Trophoblast cell (in vitro differentiated cells and primary cell): ENCODE measurements around the gene FAM120A.

Experiments
- DNase-seq, 2 donors: peaks; one replicate each; pipeline ENCODE4 v3.0.0-alpha.2; 2016
- H2AFZ ChIP-seq: 2 replicates; pipeline ENCODE4 v1.6.1; 2013; ENCODE audit warnings: low read length, moderate library complexity, mild to moderate bottlenecking; ENCODE audit not compliant: insufficient read depth, poor library complexity
- H2AK5ac ChIP-seq: 2 replicates; pipeline ENCODE4 v1.6.1; 2013; ENCODE audit warnings: mild to moderate bottlenecking, low read length
- H2BK120ac ChIP-seq: 2 replicates; pipeline ENCODE4 v1.6.1; 2013; ENCODE audit warnings: low read length, mild to moderate bottlenecking, moderate library complexity; ENCODE audit not compliant: insufficient read depth, poor library complexity
- H2BK12ac ChIP-seq: 2 replicates; pipeline ENCODE4 v1.6.1; 2013; ENCODE audit warnings: mild to moderate bottlenecking, low read length, moderate library complexity
- H2BK5ac ChIP-seq: 2 replicates; pipeline ENCODE4 v1.6.1; 2013; ENCODE audit warnings: low read length, low read depth, moderate library complexity, mild to moderate bottlenecking; ENCODE audit not compliant: poor library complexity
- H3K14ac ChIP-seq: 2 replicates; pipeline ENCODE4 v1.6.1; 2013; ENCODE audit warnings: mild to moderate bottlenecking, low read length
- H3K18ac ChIP-seq: 2 replicates; pipeline ENCODE4 v1.6.1; 2013; ENCODE audit warnings: mild to moderate bottlenecking, low read length
- H3K23ac ChIP-seq: 2 replicates; pipeline ENCODE4 v1.6.1; 2013; ENCODE audit warnings: low read length
- H3K27ac ChIP-seq: 2 replicates; pipeline ENCODE4 v1.5.1; 2013; ENCODE audit warnings: low read depth, mild to moderate bottlenecking, inconsistent platforms, low read length, moderate library complexity
- H3K27me3 ChIP-seq: 2 replicates; pipeline ENCODE4 v1.6.1; 2013; ENCODE audit warnings: inconsistent platforms, mild to moderate bottlenecking, low read length, moderate library complexity; ENCODE audit not compliant: insufficient read depth
- H3K36me3 ChIP-seq, 2 experiments: 1 replicate in 1 of 2; 2 replicates in 1 of 2; pipeline ENCODE4 v1.6.1; 2013; ENCODE audit warnings: low read length in 2 of 2, mild to moderate bottlenecking in 2 of 2, moderate library complexity in 1 of 2; ENCODE audit not compliant: insufficient read depth in 2 of 2, control insufficient read depth in 1 of 2
- H3K4ac ChIP-seq: 2 replicates; pipeline ENCODE4 v1.6.1; 2013; ENCODE audit warnings: low read depth, mild to moderate bottlenecking, low read length, moderate library complexity
- H3K4me1 ChIP-seq, 2 experiments: 1 replicate in 1 of 2; 2 replicates in 1 of 2; pipeline ENCODE4 v1.6.1; 2013; ENCODE audit warnings: low read length in 2 of 2, mild to moderate bottlenecking in 2 of 2, moderate library complexity in 1 of 2; ENCODE audit not compliant: insufficient read depth in 2 of 2, control insufficient read depth in 1 of 2
- H3K4me2 ChIP-seq: 2 replicates; pipeline ENCODE4 v1.6.1; 2013; ENCODE audit warnings: inconsistent platforms, mild to moderate bottlenecking, low read length, moderate library complexity
- H3K4me3 ChIP-seq: 2 replicates; pipeline ENCODE4 v1.5.1; 2013; ENCODE audit warnings: mild to moderate bottlenecking, low read depth, low read length, inconsistent platforms
- H3K79me1 ChIP-seq: one replicate; pipeline ENCODE4 v1.6.1; 2013; ENCODE audit warnings: low read length
- H3K79me2 ChIP-seq: 2 replicates; pipeline ENCODE4 v1.6.1; 2013; ENCODE audit warnings: low read length, mild to moderate bottlenecking; ENCODE audit not compliant: control insufficient read depth, insufficient read depth, poor library complexity
- H3K9ac ChIP-seq: 2 replicates; pipeline ENCODE4 v1.6.1; 2013; ENCODE audit warnings: mild to moderate bottlenecking, low read length
- H3K9me3 ChIP-seq: 2 replicates; pipeline ENCODE4 v1.6.1; 2013; ENCODE audit warnings: low read depth, mild to moderate bottlenecking, control low read depth, inconsistent platforms, low read length; ENCODE audit not compliant: insufficient read depth
- H4K12ac ChIP-seq: 2 replicates; pipeline ENCODE4 v1.6.1; 2013; ENCODE audit warnings: low read depth, mild to moderate bottlenecking, low read length, moderate library complexity
- H4K8ac ChIP-seq: 2 replicates; pipeline ENCODE4 v1.6.1; 2013; ENCODE audit warnings: low read depth, mild to moderate bottlenecking, low read length, moderate library complexity
- H4K91ac ChIP-seq: one replicate; pipeline ENCODE4 v1.6.1; 2013; ENCODE audit warnings: low read depth, mild to moderate bottlenecking, low read length, moderate library complexity
- WGBS: extraction: QIAGEN DNeasy Blood & Tissue Kit; methylation state at CpG from one replicate; pipeline ENCODE4 v1.1.7; 2013; ENCODE audit warnings: missing lambda C conversion rate; ENCODE audit not compliant: insufficient read length, insufficient coverage; ENCODE audit errors: extremely low coverage; 5-methylcytosine and 5-hydroxymethylcytosine counted together

Gene FAM120A

DNA sequence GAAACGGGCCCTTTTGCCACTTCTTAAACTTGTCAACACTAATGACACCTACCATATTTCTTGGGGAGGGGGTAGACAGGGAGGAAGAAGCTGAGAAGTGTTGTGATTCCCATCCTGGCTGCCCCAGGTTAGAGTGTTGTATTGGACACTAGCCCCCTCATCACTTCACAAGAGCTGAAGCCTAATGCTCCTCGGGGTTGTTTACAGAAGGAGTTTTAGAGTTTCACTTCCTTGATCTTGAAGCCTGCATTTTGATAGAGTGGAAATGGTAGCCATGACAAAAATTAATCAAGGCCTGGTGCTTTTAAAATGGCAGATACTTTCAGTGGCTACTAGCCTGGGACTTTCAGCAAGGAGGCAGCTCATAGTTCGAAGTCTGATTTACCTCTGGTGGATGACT lies 12.9 kb downstream of the FAM120A start:
- Histone ChIP-seq H3K9ac (no peak overlapping the region), H2AK5ac (no peak overlapping the region), H3K23ac (no peak overlapping the region), H3K4ac (peak overlapping the region; percentile 47), H3K9me3 (no peaks in the 10 kb centered on the region), H4K91ac (no peak overlapping the region), H3K27me3 (no peaks in the 10 kb centered on the region), H3K18ac (no peak overlapping the region), H2BK12ac (no peak overlapping the region), H4K12ac (no peak overlapping the region), H3K79me1 (no peaks in the 10 kb centered on the region), H4K8ac (no peak overlapping the region), H3K4me2 (no peak overlapping the region), H2BK5ac (no peak overlapping the region), H3K36me3 (no peaks in the 10 kb centered on the region), H3K14ac (no peak overlapping the region), H3K79me2 (peaks cover 15% of the 10 kb centered on the region), H3K4me1 (peaks cover 3 to 4% of the 10 kb centered on the region in 2 experiments), H3K4me3 (no peak overlapping the region), H2BK120ac (no peak overlapping the region), H2AFZ (no peak overlapping the region), H3K27ac (no peak overlapping the region)
- DNase-seq = no peak
- WGBS = no CpG with 5 or more reads among the region's 3 CpGs

DNA sequence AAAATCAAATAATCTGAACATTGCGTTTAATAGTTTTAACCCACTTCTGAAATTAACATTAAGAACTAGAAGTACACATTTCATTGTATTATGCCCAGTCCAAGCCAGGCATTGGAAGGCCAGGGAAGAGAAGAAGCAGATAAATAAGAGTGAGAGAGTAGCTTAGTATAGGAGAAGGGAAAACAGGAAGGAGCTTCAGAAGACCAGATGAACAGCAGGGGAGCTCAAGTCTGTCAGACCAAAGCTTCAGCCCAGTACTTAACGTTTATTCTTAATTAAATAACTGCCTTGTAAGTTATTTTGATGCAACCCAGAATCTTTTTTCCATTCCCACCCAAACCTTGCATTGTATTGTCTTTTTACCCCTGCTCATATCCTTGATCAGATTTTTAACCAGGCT lies 13.4 kb downstream of the FAM120A start:
- Histone ChIP-seq H2AFZ (no peak overlapping the region), H4K91ac (no peak overlapping the region), H3K4me1 (peaks cover 2 to 3% of the 10 kb centered on the region in 2 experiments), H2BK12ac (no peak overlapping the region), H2AK5ac (no peak overlapping the region), H3K36me3 (no peaks in the 10 kb centered on the region), H3K9ac (no peak overlapping the region), H3K18ac (no peak overlapping the region), H2BK5ac (no peak overlapping the region), H3K27me3 (no peaks in the 10 kb centered on the region), H3K14ac (no peak overlapping the region), H3K27ac (no peak overlapping the region), H3K4me3 (no peak overlapping the region), H3K9me3 (no peaks in the 10 kb centered on the region), H3K4me2 (no peak overlapping the region), H3K79me2 (peaks cover 13% of the 10 kb centered on the region), H3K23ac (no peak overlapping the region), H3K4ac (peak overlapping the region; percentile 17), H4K8ac (no peak overlapping the region), H4K12ac (no peak overlapping the region), H3K79me1 (no peaks in the 10 kb centered on the region), H2BK120ac (no peak overlapping the region)
- no peak for DNase-seq
- WGBS = no CpG with 5 or more reads among the region's 2 CpGs

DNA sequence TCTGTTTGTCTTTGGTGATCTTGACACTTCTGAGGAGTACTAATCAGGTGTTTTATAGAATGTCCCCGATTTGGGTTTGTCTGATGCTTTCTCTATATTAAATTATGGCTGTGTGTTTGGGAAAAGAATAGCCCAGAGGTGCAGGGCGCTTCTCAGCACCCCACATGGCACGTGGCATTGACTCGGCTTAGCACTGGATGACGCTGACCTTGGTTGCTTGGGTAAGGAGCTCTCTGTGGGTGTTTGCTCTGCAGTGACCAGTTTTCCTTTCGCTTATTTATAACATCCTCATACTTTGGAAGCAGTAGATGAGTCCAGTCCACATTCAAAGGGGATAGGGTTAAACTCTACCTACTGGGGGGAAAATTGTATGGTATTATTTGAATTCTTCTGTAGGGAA lies 14.4 kb downstream of the FAM120A start:
- Histone ChIP-seq H3K4ac (peak overlapping the region; percentile 33), H2BK5ac (no peak overlapping the region), H4K8ac (no peak overlapping the region), H3K9me3 (no peaks in the 10 kb centered on the region), H3K79me1 (no peaks in the 10 kb centered on the region), H3K23ac (no peak overlapping the region), H3K4me3 (no peak overlapping the region), H2BK120ac (no peak overlapping the region), H2AFZ (no peak overlapping the region), H3K36me3 (no peaks in the 10 kb centered on the region), H2AK5ac (no peak overlapping the region), H3K18ac (no peak overlapping the region), H4K91ac (no peak overlapping the region), H3K27ac (no peak overlapping the region), H3K4me1 (peaks cover 2 to 3% of the 10 kb centered on the region in 2 experiments), H3K27me3 (no peaks in the 10 kb centered on the region), H3K4me2 (no peak overlapping the region), H3K14ac (no peak overlapping the region), H2BK12ac (no peak overlapping the region), H3K79me2 (peaks cover 11% of the 10 kb centered on the region), H4K12ac (no peak overlapping the region), H3K9ac (no peak overlapping the region)
- no CpG with 5 or more reads among the region's 6 CpGs for WGBS
- no peak for DNase-seq

- no peak overlapping the region for H2AK5ac ChIP-seq
- H4K8ac ChIP-seq = no peak overlapping the region
- H3K9ac ChIP-seq = no peak overlapping the region
- H2BK5ac ChIP-seq = no peak overlapping the region
- H2AFZ ChIP-seq = no peak overlapping the region
- no peaks in the 10 kb centered on the region for H3K27me3 ChIP-seq
- H3K18ac ChIP-seq = no peak overlapping the region
- WGBS = no CpG with 5 or more reads among the region's 7 CpGs
- H2BK120ac ChIP-seq = no peak overlapping the region
- no peak overlapping the region for H3K4me2 ChIP-seq
- H2BK12ac ChIP-seq = no peak overlapping the region
- peaks cover 0 to 2% of the 10 kb centered on the region in 2 experiments for H3K36me3 ChIP-seq
- H3K4me1 ChIP-seq = peaks cover 2 to 3% of the 10 kb centered on the region in 2 experiments
- no peak for DNase-seq
- no peak overlapping the region for H4K12ac ChIP-seq
- no peak overlapping the region for H3K23ac ChIP-seq
- H3K27ac ChIP-seq = no peak overlapping the region
- no peak overlapping the region for H4K91ac ChIP-seq
- no peaks in the 10 kb centered on the region for H3K9me3 ChIP-seq
- H3K4me3 ChIP-seq = no peak overlapping the region
- peak overlapping the region; percentile 59 for H3K4ac ChIP-seq
- no peaks in the 10 kb centered on the region for H3K79me1 ChIP-seq
- H3K14ac ChIP-seq = no peak overlapping the region
- H3K79me2 ChIP-seq = peaks cover 11% of the 10 kb centered on the region
These were observed 15.1 kb downstream of the FAM120A start for GRCh38 chr9:93466416-93467061.
